Hindlimb muscle (tissue), 1 donor: ENCODE data around the gene PDE1C. TPM values are rescaled to one million over a fixed set of nuclear protein-coding genes. Genes with fewer than 3 reads are reported as not detected.
A peak's percentile ranks its signal among the peaks of the same experiment; 100 is the strongest.

Experiments
- DNase-seq: peaks from one replicate; pipeline ENCODE4 v3.0.0-alpha.2; 2013
- polyA plus RNA-seq: library from polyadenylated mRNA; unstranded; fragments of 120-200 nt; gene quantifications from one replicate; pipeline ENCODE4 v1.2.1, GENCODE V29; 2013; ENCODE audit not compliant: insufficient read length

PDE1C gene
- polyA plus RNA-seq, 1 donor = 2.1 TPM

DNA sequence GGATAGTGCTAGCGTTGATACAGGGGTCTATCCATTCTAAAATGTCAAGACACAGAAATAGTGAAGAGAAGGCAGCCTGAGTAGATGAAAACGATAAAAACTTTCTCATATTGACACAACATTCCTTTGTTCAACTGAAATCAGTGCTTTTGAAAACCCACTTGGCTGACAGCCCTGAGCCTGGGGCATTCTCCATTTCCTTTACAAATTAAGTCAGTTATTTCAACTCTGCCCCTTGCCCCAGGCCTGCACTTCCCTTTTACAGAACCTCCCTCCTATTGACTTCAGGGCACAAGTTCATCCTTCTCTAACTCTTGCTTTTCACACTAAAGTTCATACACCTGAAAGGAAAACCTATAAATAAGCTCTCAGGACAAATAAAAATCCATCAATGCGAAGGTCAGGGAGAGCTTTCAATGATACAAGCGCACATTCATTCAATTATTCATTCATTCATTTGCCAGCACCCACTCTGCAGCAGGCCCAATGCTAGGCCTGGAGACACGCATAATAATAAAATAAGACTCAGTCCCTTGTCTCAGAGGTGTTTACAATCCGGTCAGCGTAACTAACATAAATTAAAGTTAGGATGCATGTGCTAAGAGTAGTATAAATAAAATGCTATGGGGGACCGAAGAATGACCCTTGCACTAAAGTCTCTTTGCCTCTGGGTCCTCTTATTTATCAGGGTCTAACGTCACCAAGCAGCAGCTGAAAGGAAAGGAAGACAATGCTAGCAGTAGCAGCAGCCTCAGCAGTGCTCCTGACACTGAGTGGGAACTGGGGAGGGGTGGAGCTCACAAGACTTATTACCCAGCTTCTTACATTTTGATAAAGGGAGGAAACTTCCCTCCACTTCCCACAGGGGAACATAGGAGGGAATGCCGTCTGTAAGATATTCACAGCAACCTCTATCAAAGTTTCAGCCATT, 134.8 kb downstream of the PDE1C start:
- no peak for DNase-seq

GRCh38 chr7:31934551-31934950, 135.7 kb downstream of the PDE1C start:
- DNase-seq = no peak

DNA sequence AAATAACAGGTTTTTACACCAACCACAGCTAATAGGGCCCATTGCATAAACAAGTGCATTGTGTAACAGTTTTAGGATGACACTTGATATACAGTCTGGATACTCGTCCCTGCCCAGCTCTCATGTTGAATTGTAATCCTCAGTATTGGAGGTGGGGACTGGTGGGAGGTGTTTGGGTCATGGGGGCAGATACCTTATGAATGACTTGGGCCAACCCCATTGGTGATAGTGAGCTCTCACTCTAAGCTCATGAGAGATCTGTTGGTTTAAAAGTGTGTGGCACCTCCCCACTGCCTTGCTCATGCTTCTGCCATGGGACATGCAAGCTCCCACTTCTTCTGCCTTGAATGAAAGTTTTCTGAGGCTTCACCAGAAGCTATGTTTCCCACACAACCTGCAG, 136.7 kb downstream of the PDE1C start:
- DNase-seq = no peak

GRCh38 chr7:31926991-31927584, 143.1 kb downstream of the PDE1C start:
- DNase-seq = no peak

GRCh38 chr7:31925753-31926454, 144.3 kb downstream of the PDE1C start:
- no peak for DNase-seq

GRCh38 chr7:31924251-31924650, 146.0 kb downstream of the PDE1C start:
- DNase-seq = no peak

GRCh38 chr7:31922848-31923247, 147.4 kb downstream of the PDE1C start:
- no peak for DNase-seq

- DNase-seq = no peak
Observed at GRCh38 chr7:31921047-31921446, 149.2 kb downstream of the PDE1C start.

DNA sequence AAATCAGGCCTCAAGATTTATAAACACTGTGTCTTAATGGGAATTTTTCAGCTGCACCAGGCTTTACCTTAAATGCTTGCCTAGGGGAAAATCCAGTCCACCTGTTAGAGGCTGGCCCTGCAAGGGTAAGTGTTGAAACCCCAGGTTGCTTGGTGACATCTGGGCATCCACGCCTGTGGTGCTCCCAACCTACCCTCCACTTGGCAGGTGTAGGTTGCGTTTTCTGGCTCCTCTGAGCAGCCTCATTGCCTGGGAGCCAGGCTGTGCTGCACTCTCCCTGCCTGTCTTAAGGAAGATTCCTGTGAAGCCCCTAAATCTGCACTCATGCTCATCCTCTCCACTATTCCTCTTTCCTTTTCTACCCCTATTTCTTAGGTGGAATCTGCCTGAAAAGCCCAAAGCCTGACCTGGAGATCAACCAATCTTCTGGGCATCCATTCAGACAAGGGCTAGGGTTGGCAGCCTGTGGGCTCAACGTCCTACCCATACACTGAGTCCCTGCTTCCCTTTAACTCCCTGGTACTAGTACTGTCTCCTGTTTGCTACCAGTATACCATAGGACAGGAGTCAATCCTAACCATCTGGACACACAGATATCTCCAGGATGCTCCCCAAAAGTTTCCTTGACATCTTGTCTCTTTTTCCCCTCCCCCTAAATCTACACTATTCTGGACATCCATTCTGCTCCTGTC, 150.4 kb downstream of the PDE1C start:
- no peak for DNase-seq

GRCh38 chr7:31918706-31919393, 151.4 kb downstream of the PDE1C start:
- no peak for DNase-seq

GRCh38 chr7:31917256-31917655, 153.0 kb downstream of the PDE1C start:
- DNase-seq = no peak

DNA sequence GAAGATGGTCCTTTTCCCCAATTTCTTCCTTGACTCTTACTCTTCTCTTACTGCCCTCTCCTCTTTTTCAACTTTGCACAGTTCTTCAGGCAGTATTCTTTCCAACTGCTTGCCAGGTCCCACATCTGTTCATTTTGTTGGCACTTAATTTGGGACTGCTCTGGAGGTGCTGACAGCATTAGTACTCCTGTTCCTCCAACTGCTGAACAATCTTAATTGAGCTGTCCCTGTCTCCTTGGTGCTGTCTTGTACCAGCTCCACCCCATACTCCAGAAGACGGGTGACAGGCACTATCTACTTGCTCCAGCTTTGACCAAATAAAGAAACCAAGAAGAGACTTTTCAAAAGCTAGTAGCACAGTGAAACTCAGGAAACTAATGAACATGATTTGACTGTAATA, 160.0 kb downstream of the PDE1C start:
- no peak for DNase-seq

- no peak for DNase-seq
Observed at GRCh38 chr7:31906479-31907171, 163.6 kb downstream of the PDE1C start.

- DNase-seq = no peak
Observed at GRCh38 chr7:31903962-31904361, 166.2 kb downstream of the PDE1C start.

DNA sequence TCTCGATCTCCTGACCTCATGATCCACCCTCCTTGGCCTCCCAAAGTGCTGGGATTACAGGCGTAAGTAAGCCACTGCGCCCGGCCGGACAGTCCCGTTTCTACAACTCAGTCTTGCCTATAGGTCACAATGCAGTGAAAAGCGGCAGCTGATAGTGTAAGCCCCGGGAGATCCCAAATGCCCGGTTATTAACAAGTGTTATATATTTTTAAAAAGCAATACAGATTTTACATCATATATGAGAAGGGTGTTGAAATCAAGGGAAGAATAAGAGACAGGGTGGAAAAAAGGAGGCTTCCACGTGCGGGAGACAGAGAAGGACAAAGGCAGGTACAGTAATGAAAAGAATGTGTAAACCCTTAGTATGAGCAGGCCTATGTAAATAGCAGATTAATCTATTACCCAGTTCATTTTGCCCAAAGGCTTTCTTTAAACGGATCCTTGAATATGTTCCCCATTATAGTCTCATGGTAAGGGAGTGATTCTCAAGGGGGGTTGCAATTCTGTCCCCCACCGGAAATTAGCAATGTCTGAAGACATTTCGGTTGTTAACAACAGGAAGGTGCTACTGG, 170.8 kb downstream of the PDE1C start:
- no peak for DNase-seq

DNA sequence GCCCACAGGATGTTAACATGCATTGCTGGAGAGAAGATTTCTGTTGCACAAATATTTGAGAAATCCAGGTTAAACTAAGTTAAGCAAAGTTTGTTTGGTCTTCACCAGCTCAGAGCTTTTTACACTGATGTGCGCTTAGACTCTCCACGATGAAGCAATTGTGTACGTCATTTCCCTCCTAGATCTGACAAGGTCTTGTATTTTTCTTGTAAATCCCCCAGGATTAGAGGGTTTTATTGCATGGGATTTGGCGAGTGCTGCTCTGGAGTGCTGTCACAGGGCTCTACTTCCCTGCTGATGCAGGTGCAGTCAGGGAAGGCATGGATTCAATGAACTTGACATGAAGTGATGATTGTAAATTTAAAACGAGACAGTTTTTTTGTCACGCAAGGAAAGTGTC, 173.3 kb downstream of the PDE1C start:
- no peak for DNase-seq

GRCh38 chr7:31894308-31894707, 175.9 kb downstream of the PDE1C start:
- no peak for DNase-seq

DNA sequence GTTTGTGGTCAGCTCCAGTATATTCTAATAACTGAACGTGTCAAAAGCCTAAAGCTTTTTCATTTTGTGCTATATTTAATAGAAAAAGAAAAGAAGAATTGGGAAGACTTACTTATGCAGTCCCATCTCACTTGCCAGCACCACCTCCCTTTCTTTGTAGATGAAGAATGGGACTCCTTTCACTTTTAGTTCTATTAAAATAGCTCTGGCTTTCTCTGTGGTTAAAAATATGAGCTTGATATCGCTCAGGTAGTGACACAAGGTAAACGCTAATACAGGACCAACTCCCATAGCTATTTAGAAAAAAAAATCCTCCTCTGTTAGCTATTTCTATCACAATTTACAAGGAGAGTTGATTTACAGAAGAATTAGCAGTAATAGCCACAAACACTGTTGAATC, 176.8 kb downstream of the PDE1C start:
- no peak for DNase-seq

DNA sequence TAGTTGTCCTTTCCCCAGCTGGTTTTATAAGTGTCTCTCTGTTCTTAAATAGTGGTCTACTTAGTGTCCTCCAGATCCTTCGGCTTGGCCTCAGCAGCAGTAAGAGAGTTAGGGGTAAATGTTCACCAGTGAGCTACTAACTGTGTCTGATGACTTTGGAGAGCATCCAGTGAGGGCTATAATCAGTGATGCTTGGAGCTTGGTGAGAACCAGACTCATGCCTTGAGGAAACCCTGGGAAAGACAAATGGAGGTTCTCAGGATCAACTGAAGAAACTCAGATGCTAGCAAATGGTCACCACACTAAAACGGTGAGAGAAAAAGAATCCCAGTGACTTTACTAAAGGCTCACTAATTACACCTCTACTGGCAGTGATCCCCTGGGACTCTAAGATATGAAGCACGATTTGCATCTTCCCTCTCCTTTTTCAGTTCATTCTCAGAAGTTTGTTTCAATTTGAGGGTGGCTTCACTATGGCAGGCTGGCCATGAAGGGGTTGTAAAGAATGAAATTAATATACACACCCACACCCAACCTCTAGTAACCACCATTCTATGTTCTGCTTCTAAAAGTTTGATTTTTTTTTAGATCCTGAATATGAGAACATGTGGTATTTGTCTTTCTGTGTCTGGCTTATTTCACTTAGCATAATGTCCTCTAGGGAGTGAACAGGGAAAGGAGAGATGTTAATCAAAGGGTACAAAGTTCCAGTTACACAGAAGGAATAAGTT, 177.9 kb downstream of the PDE1C start:
- no peak for DNase-seq

DNA sequence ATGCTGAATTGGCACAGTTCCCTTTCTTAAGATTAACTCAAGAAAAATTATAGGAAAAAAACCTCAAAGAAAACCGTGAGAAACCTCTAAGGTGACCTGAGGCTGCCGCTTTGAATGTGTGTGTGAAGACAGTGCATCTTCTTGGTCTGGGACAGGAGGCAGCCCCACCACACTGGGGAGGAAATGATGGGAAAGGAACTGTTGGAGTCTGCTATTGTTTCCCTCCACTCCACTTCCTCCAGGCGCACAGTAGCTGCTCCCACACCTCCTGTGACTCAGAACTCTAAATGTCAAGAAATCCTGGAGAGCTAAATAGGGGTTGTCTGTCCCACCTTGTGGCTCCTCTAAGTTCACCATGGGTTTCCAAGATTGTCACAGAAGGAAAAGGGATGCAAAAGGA, 179.4 kb downstream of the PDE1C start:
- no peak for DNase-seq

- DNase-seq = peak; percentile 29
Observed at GRCh38 chr7:31890198-31890597, 180.0 kb downstream of the PDE1C start.
